Liver (tissue), 9 donors: ENCODE results near the gene TMBIM1. TPM values are rescaled to one million over a fixed set of nuclear protein-coding genes. Genes with fewer than 3 reads are reported as not detected.
A peak's percentile ranks its signal among the peaks of the same experiment; 100 is the strongest.

Source experiments
- DNase-seq: peaks from one replicate; pipeline ENCODE4 v3.0.0-alpha.2; 2017; ENCODE audit warnings: low spot score
- H3K27ac ChIP-seq, 2 donors: one replicate each; pipeline ENCODE4 v1.7.0; 2013; ENCODE audit warnings: inconsistent platforms in 2 of 2, low read length in 2 of 2, control low read depth in 1 of 2, low read depth in 1 of 2, mild to moderate bottlenecking in 1 of 2
- H3K27me3 ChIP-seq, 4 donors: one replicate each; pipeline versions ENCODE4 v1.6.1 to v1.7.0; 2013; ENCODE audit warnings: low read length in 3 of 4, inconsistent platforms in 1 of 4, mild to moderate bottlenecking in 1 of 4, moderate library complexity in 1 of 4; ENCODE audit not compliant: control insufficient read depth in 4 of 4, insufficient read depth in 4 of 4
- H3K36me3 ChIP-seq, 4 donors: one replicate each; pipeline versions ENCODE4 v1.6.1 to v1.7.0; 2013; ENCODE audit warnings: low read length in 3 of 4, mild to moderate bottlenecking in 3 of 4, low read depth in 1 of 4, moderate library complexity in 1 of 4; ENCODE audit not compliant: control insufficient read depth in 4 of 4, insufficient read depth in 3 of 4
- H3K4me1 ChIP-seq, 4 donors: one replicate each; pipeline versions ENCODE4 v1.6.1 to v1.7.0; 2013; ENCODE audit warnings: low read length in 3 of 4, mild to moderate bottlenecking in 3 of 4, moderate library complexity in 1 of 4; ENCODE audit not compliant: control insufficient read depth in 4 of 4, insufficient read depth in 4 of 4
- H3K4me3 ChIP-seq, 3 donors: one replicate each; pipeline versions ENCODE4 v1.6.1 to v1.7.0; 2013; ENCODE audit warnings: low read length in 3 of 3, control low read depth in 1 of 3, low read depth in 1 of 3, mild to moderate bottlenecking in 1 of 3
- H3K9ac ChIP-seq, 2 donors: one replicate each; pipeline ENCODE4 v1.7.0; 2013; ENCODE audit warnings: low read length in 2 of 2, mild to moderate bottlenecking in 2 of 2, moderate library complexity in 2 of 2, control low read depth in 1 of 2, low read depth in 1 of 2
- H3K9me3 ChIP-seq, 4 donors: one replicate each; pipeline versions ENCODE4 v1.6.1 to v1.7.0; 2013; ENCODE audit warnings: low read length in 3 of 4; ENCODE audit not compliant: control insufficient read depth in 4 of 4
- ATF3 ChIP-seq: IDR thresholded peaks from 2 replicates; pipeline ENCODE4 v1.6.1; 2016; ENCODE audit warnings: antibody characterized with exemption
- CTCF ChIP-seq: fragments of 150-350 bp; IDR thresholded peaks from 2 replicates; pipeline ENCODE4 v1.5.1; 2017; ENCODE audit warnings: improper control_type of control experiment, low read depth, low read length; ENCODE audit not compliant: missing input control
- EGR1 ChIP-seq, 2 donors: IDR thresholded peaks; 2 replicates each; pipeline ENCODE4 v1.6.1; 2016 to 2018; ENCODE audit warnings: antibody characterized with exemption in 2 of 2, low read depth in 2 of 2
- FOXA1 ChIP-seq: IDR thresholded peaks from 2 replicates; pipeline ENCODE4 v1.6.1; 2016; ENCODE audit warnings: antibody characterized with exemption
- FOXA2 ChIP-seq: IDR thresholded peaks from 2 replicates; pipeline ENCODE4 v1.6.1; 2016; ENCODE audit warnings: antibody characterized with exemption
- GABPA ChIP-seq, 2 donors: IDR thresholded peaks in 1 of 2; conservative IDR thresholded peaks in 1 of 2; 2 replicates each; pipeline ENCODE4 v1.6.1; 2016; ENCODE audit warnings: antibody characterized with exemption in 2 of 2, mild to moderate bottlenecking in 1 of 2, moderate library complexity in 1 of 2
- HNF4A ChIP-seq, 2 donors: conservative IDR thresholded peaks; 2 replicates each; pipeline ENCODE4 v1.6.1; 2016; ENCODE audit warnings: antibody characterized with exemption in 2 of 2, mild to moderate bottlenecking in 2 of 2
- HNF4G ChIP-seq: IDR thresholded peaks from 2 replicates; pipeline ENCODE4 v1.6.1; 2016; ENCODE audit warnings: antibody characterized with exemption
- JUND ChIP-seq, 2 donors: IDR thresholded peaks; 2 replicates each; pipeline ENCODE4 v1.6.1; 2016; ENCODE audit warnings: antibody characterized with exemption in 2 of 2
- MAX ChIP-seq: IDR thresholded peaks from 2 replicates; pipeline ENCODE4 v1.6.1; 2016; ENCODE audit warnings: antibody characterized with exemption
- NR2F2 ChIP-seq: IDR thresholded peaks from 2 replicates; pipeline ENCODE4 v1.6.1; 2016; ENCODE audit warnings: antibody characterized with exemption
- RAD21 ChIP-seq, 2 donors: IDR thresholded peaks; 2 replicates each; pipeline ENCODE4 v1.6.1; 2016; ENCODE audit warnings: antibody characterized with exemption in 2 of 2, mild to moderate bottlenecking in 2 of 2
- REST ChIP-seq: IDR thresholded peaks from 2 replicates; pipeline ENCODE4 v1.6.1; 2016; ENCODE audit warnings: antibody characterized with exemption, mild to moderate bottlenecking
- RXRA ChIP-seq, 2 donors: IDR thresholded peaks; 2 replicates each; pipeline ENCODE4 v1.6.1; 2017 to 2018; ENCODE audit warnings: antibody characterized with exemption in 2 of 2, mild to moderate bottlenecking in 1 of 2
- SP1 ChIP-seq: IDR thresholded peaks from 2 replicates; pipeline ENCODE4 v1.6.1; 2018; ENCODE audit warnings: antibody characterized with exemption, mild to moderate bottlenecking
- TAF1 ChIP-seq: conservative IDR thresholded peaks from 2 replicates; pipeline ENCODE4 v1.6.1; 2016; ENCODE audit warnings: antibody characterized with exemption, mild to moderate bottlenecking
- YY1 ChIP-seq: IDR thresholded peaks from 2 replicates; pipeline ENCODE4 v1.6.1; 2016; ENCODE audit warnings: antibody characterized with exemption, mild to moderate bottlenecking
- ZBTB33 ChIP-seq: IDR thresholded peaks from 2 replicates; pipeline ENCODE4 v1.6.1; 2016; ENCODE audit warnings: antibody characterized with exemption
- WGBS: extraction: QIAGEN DNeasy Blood & Tissue Kit; methylation state at CpG from one replicate; pipeline ENCODE4 v1.1.7; 2013; 5-methylcytosine and 5-hydroxymethylcytosine counted together
- polyA plus RNA-seq, 2 donors: library from polyadenylated mRNA; stranded (reverse) in 1 of 2; unstranded in 1 of 2; fragments of 200-250 nt in 1 of 2; fragments of >200 nt in 1 of 2; fragmentation: Nextera tagmentation in 1 of 2; extraction: Ambion mirVana in 1 of 2; gene quantifications; one replicate each; pipeline versions ENCODE4 v1.2.1 to v1.2.3, GENCODE V29; 2013 to 2015
- total RNA-seq, 2 donors: library from RNA; depleted of rRNA; stranded (reverse); fragments of >200 nt; gene quantifications; one replicate each; pipeline ENCODE4 v1.2.3, GENCODE V29; 2014
- donor health status: healthy.
- donor health status: healthy.
- donor health status: healthy.
- donor health status: healthy.
- donor health status: healthy.

TMBIM1 gene
- total and polyA plus RNA-seq, 4 donors = 61.8 to 133 (median 114) TPM

GRCh38 chr2:218269900-218270720, 22.2 kb downstream of the TMBIM1 start, which contains the start of the genes AAMP and PNKD:
Gene AAMP, minus strand, starts transcription at chr2:218270137. Its CDS starts 51 bp downstream, at chr2:218270086.
Gene PNKD, plus strand, starts transcription at chr2:218270519. Its CDS starts 17 bp downstream, at chr2:218270536.
- H3K27ac ChIP-seq = peak within 1 kb of the TSS; percentile 60 to 65
- no peak for TF ChIP-seq CTCF
- TF ChIP-seq REST = peak; percentile 76
- TF ChIP-seq JUND (IDR thresholded peaks at IDR 0.05) = no peak
- peak; percentile 22 for TF ChIP-seq FOXA2
- peak; percentile 95 for TF ChIP-seq SP1
- peak; percentile 22 for TF ChIP-seq NR2F2
- peak; percentile 93 for TF ChIP-seq MAX
- TF ChIP-seq HNF4A (conservative IDR thresholded peaks at IDR 0.05) = peak; percentile 23 to 32
- peak; percentile 94 to 98 for TF ChIP-seq EGR1 (IDR thresholded peaks at IDR 0.05; ENCODE audit: low read depth in 2 of 2)
- TF ChIP-seq FOXA1 = peak; percentile 54
- peak; percentile 98 for TF ChIP-seq YY1
- TF ChIP-seq RXRA (IDR thresholded peaks at IDR 0.05) = peak; percentile 33 to 70
- no peak for TF ChIP-seq HNF4G
- TF ChIP-seq TAF1 = no peak
- peak; percentile 27 to 32 for TF ChIP-seq RAD21 (IDR thresholded peaks at IDR 0.05)
- TF ChIP-seq ZBTB33 = peak; percentile 90
- TF ChIP-seq GABPA (IDR thresholded peaks at IDR 0.05 in 1 of 2, conservative IDR thresholded peaks at IDR 0.05 in 1 of 2) = peak; percentile 75 to 94
- no peak for TF ChIP-seq ATF3
- peaks cover 2 to 47% (median 36%) of the 10 kb centered on the region in 4 donors for H3K4me1 ChIP-seq
- H3K4me3 ChIP-seq = peak within 1 kb of the TSS; percentile 73 to 98 (median 96)
- WGBS = under 1% methylated on average over 64 of the region's 64 CpGs
- H3K36me3 ChIP-seq = peaks cover 11 to 30% (median 20%) of the 10 kb centered on the region in 4 donors
- peak; percentile 100 for DNase-seq
- H3K9ac ChIP-seq = peak within 1 kb of the TSS; percentile 61 to 79
- H3K27me3 ChIP-seq = no peaks in the 10 kb centered on the region
- H3K9me3 ChIP-seq = no peaks in the 10 kb centered on the region
